OCI-LY3 (cell line): ENCODE data around the gene SLC16A4.

Experiments
- H2AFZ ChIP-seq: fragments of 200-600, 300-600 bp; shearing (Covaris generic); 2 replicates; pipeline ENCODE4 v1.6.0; 2014; ENCODE audit warnings: antibody characterized with exemption, low read depth, low read length
- H3K27ac ChIP-seq: fragments of 200-600, 300-600 bp; sonication (generic); 2 replicates; pipeline ENCODE4 v1.5.1; 2014; ENCODE audit warnings: mild to moderate bottlenecking, low read length, moderate library complexity, mixed read lengths
- H3K27me3 ChIP-seq: fragments of 200-600, 300-600 bp; sonication (generic); 2 replicates; pipeline ENCODE4 v1.6.1; 2014; ENCODE audit warnings: low read depth, low read length, mixed read lengths
- H3K36me3 ChIP-seq: fragments of 200-600, 300-600 bp; sonication (generic); replicated peaks from 2 replicates; pipeline ENCODE3; 2014; ENCODE audit warnings: low read depth, low read length, mixed read lengths
- H3K4me1 ChIP-seq: fragments of 300-600, 200-600 bp; sonication (generic); 2 replicates; pipeline ENCODE4 v1.6.1; 2014; ENCODE audit warnings: low read length, mixed read lengths
- H3K4me2 ChIP-seq: fragments of 200-600, 300-600 bp; sonication (generic); 2 replicates; pipeline ENCODE4 v1.6.1; 2014; ENCODE audit warnings: low read length, mixed read lengths
- H3K4me3 ChIP-seq: fragments of 300-600, 200-600 bp; sonication (generic); 2 replicates; pipeline ENCODE4 v1.5.1; 2014; ENCODE audit warnings: antibody characterized with exemption, mild to moderate bottlenecking, low read length, moderate library complexity
- H3K79me2 ChIP-seq: fragments of 300-600, 200-600 bp; shearing (Covaris generic); 2 replicates; pipeline ENCODE4 v1.6.1; 2014; ENCODE audit warnings: mild to moderate bottlenecking, low read length, mixed read lengths
- H3K9ac ChIP-seq: fragments of 300-600, 200-600 bp; shearing (Covaris generic); 2 replicates; pipeline ENCODE4 v1.6.0; 2014; ENCODE audit warnings: mild to moderate bottlenecking, low read length, moderate library complexity
- H3K9me3 ChIP-seq: fragments of 200-600, 300-600 bp; shearing (Covaris generic); 2 replicates; pipeline ENCODE4 v1.6.1; 2014; ENCODE audit warnings: low read length, mixed read lengths; ENCODE audit not compliant: insufficient read depth
- H4K20me1 ChIP-seq: fragments of 200-600, 300-600 bp; sonication (generic); 2 replicates; pipeline ENCODE4 v1.6.1; 2016; ENCODE audit warnings: low read length, mixed read lengths; ENCODE audit not compliant: insufficient read depth
- CTCF ChIP-seq: fragments of 200-600, 300-600 bp; sonication (generic); IDR thresholded peaks from 2 replicates; pipeline ENCODE4 v1.5.1; 2014; ENCODE audit warnings: antibody characterized with exemption, low read length, low read depth
- EZH2phosphoT487 ChIP-seq: fragments of 200-600 bp; shearing (Covaris generic); IDR thresholded peaks from 2 replicates; pipeline ENCODE4 v1.6.1; 2018; ENCODE audit warnings: antibody characterized with exemption, mixed run types, low read depth

The SLC16A4 gene

GRCh38 chr1:110364221-110364620 lies 26.6 kb downstream of the SLC16A4 start:
- Histone ChIP-seq H3K27ac (no peak overlapping the region), H2AFZ (no peak overlapping the region), H3K9ac (no peak overlapping the region), H3K4me3 (no peak overlapping the region), H4K20me1 (no peaks in the 10 kb centered on the region; the same call in 1 of the 2 replicates), H3K79me2 (peaks cover 46% of the 10 kb centered on the region), H3K36me3 (peaks cover 8% of the 10 kb centered on the region), H3K9me3 (no peaks in the 10 kb centered on the region), H3K4me1 (no peaks in the 10 kb centered on the region), H3K4me2 (no peak overlapping the region), H3K27me3 (no peaks in the 10 kb centered on the region)
- no peak for TF ChIP-seq CTCF
- no peak for TF ChIP-seq EZH2phosphoT487

GRCh38 chr1:110361856-110362255 lies 29.0 kb downstream of the SLC16A4 start:
- no peak for TF ChIP-seq CTCF
- TF ChIP-seq EZH2phosphoT487, result no peak
- no peak overlapping the region for H3K4me2 ChIP-seq
- no peak overlapping the region for H3K27ac ChIP-seq
- no peaks in the 10 kb centered on the region; the same call in 1 of the 2 replicates for H4K20me1 ChIP-seq
- no peak overlapping the region for H2AFZ ChIP-seq
- H3K4me3 ChIP-seq, result no peak overlapping the region
- no peaks in the 10 kb centered on the region for H3K27me3 ChIP-seq
- no peak overlapping the region for H3K9ac ChIP-seq
- H3K79me2 ChIP-seq, result peaks cover 63% of the 10 kb centered on the region
- H3K36me3 ChIP-seq, result peaks cover 12% of the 10 kb centered on the region
- no peaks in the 10 kb centered on the region for H3K9me3 ChIP-seq
- H3K4me1 ChIP-seq, result no peaks in the 10 kb centered on the region

- TF ChIP-seq EZH2phosphoT487 (no peak), CTCF (no peak)
- Histone ChIP-seq H3K4me1 (no peaks in the 10 kb centered on the region), H3K36me3 (peaks cover 21% of the 10 kb centered on the region), H3K4me2 (no peak overlapping the region), H3K27me3 (no peaks in the 10 kb centered on the region), H3K79me2 (peaks cover 70% of the 10 kb centered on the region), H3K4me3 (no peak overlapping the region), H4K20me1 (peaks cover under 1% of the 10 kb centered on the region; the same call in 1 of the 2 replicates), H3K27ac (no peak overlapping the region), H3K9ac (no peak overlapping the region), H2AFZ (no peak overlapping the region), H3K9me3 (no peaks in the 10 kb centered on the region)
Measured at GRCh38 chr1:110360431-110360830, 30.4 kb downstream of the SLC16A4 start.

GRCh38 chr1:110356379-110356778 lies 34.4 kb downstream of the SLC16A4 start:
- H3K36me3 ChIP-seq, result peaks cover 22% of the 10 kb centered on the region
- no peak overlapping the region for H3K4me3 ChIP-seq
- H3K9me3 ChIP-seq, result no peaks in the 10 kb centered on the region
- no peak overlapping the region for H3K9ac ChIP-seq
- H2AFZ ChIP-seq, result no peak overlapping the region
- H3K4me1 ChIP-seq, result no peaks in the 10 kb centered on the region
- peaks cover 11% of the 10 kb centered on the region for H4K20me1 ChIP-seq
- no peaks in the 10 kb centered on the region for H3K27me3 ChIP-seq
- H3K4me2 ChIP-seq, result no peak overlapping the region
- H3K27ac ChIP-seq, result no peak overlapping the region
- H3K79me2 ChIP-seq, result peaks cover 96% of the 10 kb centered on the region
- TF ChIP-seq CTCF, result no peak
